ENCODE results near the gene CCDC158.

DNA sequence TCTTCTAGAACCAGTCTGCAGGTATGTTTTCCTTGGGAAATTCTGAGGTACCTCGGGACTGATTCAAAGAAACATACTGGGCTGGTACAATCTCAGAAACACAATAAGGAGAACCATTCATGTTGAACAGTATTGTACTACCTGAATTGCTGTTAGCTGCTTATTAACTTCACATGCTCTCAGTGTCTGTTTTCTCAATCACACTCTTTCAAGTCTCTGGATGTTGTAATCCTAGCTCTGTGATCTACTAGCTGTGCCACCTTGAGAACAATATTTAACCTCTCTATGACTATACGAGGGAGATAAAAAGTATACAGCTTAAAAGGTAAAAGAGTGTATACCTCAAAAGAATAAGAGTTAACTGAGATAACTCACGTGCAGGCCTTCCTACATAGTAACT, 10.3 kb downstream of the CCDC158 start:
- TF ChIP-seq POLR2A (IDR thresholded peaks at IDR 0.05), result no peak
- TF ChIP-seq, protein P1, sequence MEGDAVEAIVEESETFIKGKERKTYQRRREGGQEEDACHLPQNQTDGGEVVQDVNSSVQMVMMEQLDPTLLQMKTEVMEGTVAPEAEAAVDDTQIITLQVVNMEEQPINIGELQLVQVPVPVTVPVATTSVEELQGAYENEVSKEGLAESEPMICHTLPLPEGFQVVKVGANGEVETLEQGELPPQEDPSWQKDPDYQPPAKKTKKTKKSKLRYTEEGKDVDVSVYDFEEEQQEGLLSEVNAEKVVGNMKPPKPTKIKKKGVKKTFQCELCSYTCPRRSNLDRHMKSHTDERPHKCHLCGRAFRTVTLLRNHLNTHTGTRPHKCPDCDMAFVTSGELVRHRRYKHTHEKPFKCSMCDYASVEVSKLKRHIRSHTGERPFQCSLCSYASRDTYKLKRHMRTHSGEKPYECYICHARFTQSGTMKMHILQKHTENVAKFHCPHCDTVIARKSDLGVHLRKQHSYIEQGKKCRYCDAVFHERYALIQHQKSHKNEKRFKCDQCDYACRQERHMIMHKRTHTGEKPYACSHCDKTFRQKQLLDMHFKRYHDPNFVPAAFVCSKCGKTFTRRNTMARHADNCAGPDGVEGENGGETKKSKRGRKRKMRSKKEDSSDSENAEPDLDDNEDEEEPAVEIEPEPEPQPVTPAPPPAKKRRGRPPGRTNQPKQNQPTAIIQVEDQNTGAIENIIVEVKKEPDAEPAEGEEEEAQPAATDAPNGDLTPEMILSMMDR (IDR thresholded peaks at IDR 0.05), result no peak

Data from gastroesophageal sphincter (tissue), 3 donors.